Memory B cell (primary cell): ENCODE results near the gene NT5E.

ENCODE experiments used
- ATAC-seq: fragments of 150-1000 bp; cut with Tn5 transposase; 2 replicates; pipeline ENCODE4 v1.10.0; 2021; ENCODE audit warnings: low read depth, mild to moderate bottlenecking, moderate library complexity
- DNase-seq, 2 donors: peaks; one replicate each; pipeline ENCODE4 v3.0.0; 2022; ENCODE audit warnings: low spot score in 2 of 2
- H3K27ac Mint-ChIP-seq: one replicate; pipeline ENCODE4 v1.8.0; 2022; ENCODE audit warnings: mild to moderate bottlenecking, moderate library complexity, mixed read lengths
- H3K27me3 Mint-ChIP-seq: one replicate; pipeline ENCODE4 v1.8.0; 2022; ENCODE audit warnings: mixed read lengths
- H3K36me3 Mint-ChIP-seq: one replicate; pipeline ENCODE4 v1.8.0; 2022; ENCODE audit warnings: mild to moderate bottlenecking, mixed read lengths
- H3K4me1 Mint-ChIP-seq: one replicate; pipeline ENCODE4 v1.8.0; 2022; ENCODE audit warnings: mixed read lengths
- H3K4me3 Mint-ChIP-seq: one replicate; pipeline ENCODE4 v1.8.0; 2022; ENCODE audit warnings: mild to moderate bottlenecking, moderate library complexity, mixed read lengths
- H3K9me3 Mint-ChIP-seq: one replicate; pipeline ENCODE4 v1.8.0; 2022; ENCODE audit warnings: mixed read lengths

Gene NT5E

DNA sequence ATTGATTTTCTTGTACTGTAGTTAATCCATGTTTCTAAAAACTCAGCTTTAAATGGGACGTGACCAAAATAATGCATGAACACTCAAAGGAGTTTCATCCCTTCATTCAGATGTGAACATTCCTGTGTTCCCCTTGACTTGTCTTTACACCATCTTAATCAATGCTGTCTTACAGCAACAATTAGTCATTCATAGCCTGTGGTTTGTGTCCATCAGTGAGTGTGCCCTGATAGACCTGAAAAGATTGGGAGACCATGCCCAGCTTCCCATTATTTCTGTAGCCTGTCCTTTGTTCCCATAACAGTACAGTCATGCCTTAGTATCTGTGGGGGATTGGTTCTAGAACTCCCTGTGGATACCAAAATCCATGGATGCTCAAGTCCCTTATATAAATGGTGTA lies 23.9 kb downstream of the NT5E start:
- Mint-ChIP-seq H3K27ac (no peak overlapping the region), H3K4me1 (no peaks in the 10 kb centered on the region), H3K4me3 (no peak overlapping the region), H3K36me3 (peaks cover 23% of the 10 kb centered on the region), H3K27me3 (peaks cover 1% of the 10 kb centered on the region), H3K9me3 (no peaks in the 10 kb centered on the region)
- ATAC-seq (no peak), DNase-seq (no peak)

DNA sequence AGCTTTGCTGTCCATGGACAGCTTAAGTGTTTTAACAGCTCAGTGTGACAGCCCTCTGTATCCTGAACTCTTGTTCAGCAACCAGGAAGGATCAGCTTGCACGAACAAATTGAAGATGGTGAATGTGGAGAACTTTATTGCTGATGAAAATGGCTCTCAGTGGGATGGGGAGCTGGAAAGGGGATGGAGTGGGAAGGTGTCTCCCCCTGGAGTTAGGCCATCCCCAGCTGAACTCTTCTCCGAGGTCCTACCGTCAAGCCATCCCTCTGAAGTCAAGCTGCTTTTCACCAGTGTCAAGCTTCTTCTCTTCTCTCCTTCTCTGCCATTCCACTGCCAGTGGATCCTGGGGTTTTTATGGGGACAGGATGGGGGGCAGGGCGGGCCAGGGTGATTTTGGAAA lies 26.6 kb downstream of the NT5E start:
- ATAC-seq = no peak
- Mint-ChIP-seq H3K27ac (no peak overlapping the region), H3K9me3 (no peaks in the 10 kb centered on the region), H3K4me1 (peaks cover 4% of the 10 kb centered on the region), H3K4me3 (no peak overlapping the region), H3K27me3 (peaks cover 1% of the 10 kb centered on the region), H3K36me3 (peaks cover 23% of the 10 kb centered on the region)
- DNase-seq = no peak

GRCh38 chr6:85479208-85479607 lies 29.3 kb downstream of the NT5E start:
- H3K36me3 Mint-ChIP-seq = peaks cover 19% of the 10 kb centered on the region
- peak overlapping the region; percentile 39 for H3K27ac Mint-ChIP-seq
- H3K4me3 Mint-ChIP-seq = no peak overlapping the region
- no peaks in the 10 kb centered on the region for H3K27me3 Mint-ChIP-seq
- peaks cover 14% of the 10 kb centered on the region for H3K4me1 Mint-ChIP-seq
- no peaks in the 10 kb centered on the region for H3K9me3 Mint-ChIP-seq
- ATAC-seq (no peak), DNase-seq (no peak)

DNA sequence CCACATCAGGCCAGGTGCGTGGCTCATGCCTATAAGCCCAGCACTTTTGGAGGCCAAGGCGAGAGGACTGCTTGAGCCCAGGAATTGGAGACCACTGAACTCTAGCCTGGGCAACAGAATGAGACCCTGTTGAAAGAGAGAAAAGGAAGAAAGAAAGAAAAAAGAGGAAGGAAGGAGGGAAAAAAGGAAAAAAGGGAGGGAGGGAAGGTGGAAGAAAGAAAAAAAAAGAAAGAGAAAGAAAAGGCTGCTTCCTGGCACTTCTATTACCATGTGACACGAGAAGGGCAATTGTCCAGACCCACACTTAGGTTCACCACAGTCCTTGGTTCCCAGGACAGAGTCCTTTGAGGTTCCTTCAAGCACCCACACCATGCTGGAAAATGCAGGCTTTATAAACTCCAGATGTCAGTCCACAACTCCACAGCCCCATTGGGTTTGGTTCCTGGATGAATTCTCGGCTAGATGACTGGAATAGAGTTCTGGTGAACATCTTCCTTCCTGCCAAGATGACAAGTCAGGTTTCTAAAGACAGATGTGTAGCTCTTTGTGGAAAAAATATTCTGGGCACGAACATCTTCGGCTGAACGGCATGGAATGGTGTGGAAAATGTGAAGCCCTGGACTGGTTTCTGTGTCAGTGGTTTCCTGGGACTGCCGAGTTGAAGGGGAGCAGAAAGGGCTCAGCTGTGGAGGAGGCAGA lies 32.5 kb downstream of the NT5E start:
- Mint-ChIP-seq H3K9me3 (no peaks in the 10 kb centered on the region), H3K27me3 (no peaks in the 10 kb centered on the region), H3K36me3 (peaks cover 11% of the 10 kb centered on the region), H3K4me3 (no peak overlapping the region), H3K27ac (peak overlapping the region; percentile 24), H3K4me1 (peaks cover 14% of the 10 kb centered on the region)
- ATAC-seq (no peak), DNase-seq (no peak)

DNA sequence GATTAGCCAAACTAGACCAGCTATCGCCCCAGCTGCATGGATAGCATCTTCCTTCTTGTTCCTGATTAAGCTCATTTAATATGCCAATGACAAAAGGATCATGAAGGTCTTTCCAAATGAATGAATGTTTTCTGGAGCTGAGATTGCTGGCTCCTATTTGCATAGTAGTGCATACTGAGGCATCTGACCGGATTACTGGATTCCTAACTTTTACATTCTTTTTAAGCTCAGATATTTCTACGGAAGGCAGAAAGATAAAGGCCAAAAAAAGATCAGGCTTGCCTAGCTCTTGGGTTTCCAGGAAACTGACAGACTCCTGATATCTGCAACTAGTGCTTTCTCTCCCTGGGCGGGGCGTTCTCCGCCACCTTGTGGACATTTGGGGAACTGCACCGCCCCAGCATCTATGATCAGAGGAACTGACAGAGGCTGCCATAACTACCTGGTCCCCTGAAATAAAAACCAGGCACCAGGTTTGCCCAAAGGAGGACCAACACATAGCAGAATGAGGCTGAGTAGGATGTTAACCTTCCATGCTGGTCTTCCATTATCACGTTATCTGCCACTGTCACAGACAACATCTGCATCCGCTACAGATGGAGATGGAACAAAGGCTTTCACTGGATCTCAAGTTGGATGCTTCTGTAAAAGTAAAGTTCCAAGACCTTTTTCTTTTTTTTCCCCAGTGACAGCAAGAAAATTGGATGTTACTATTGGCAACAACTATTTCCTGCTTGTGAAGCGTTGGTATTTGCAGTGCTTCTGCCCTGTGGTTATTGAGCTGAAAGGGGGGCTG lies 33.2 kb downstream of the NT5E start:
- Mint-ChIP-seq H3K36me3 (peaks cover 8% of the 10 kb centered on the region), H3K27ac (peak overlapping the region; percentile 24), H3K4me3 (no peak overlapping the region), H3K9me3 (no peaks in the 10 kb centered on the region), H3K27me3 (no peaks in the 10 kb centered on the region), H3K4me1 (peaks cover 14% of the 10 kb centered on the region)
- DNase-seq (peak; percentile 81 to 82), ATAC-seq (peak; percentile 88)

DNA sequence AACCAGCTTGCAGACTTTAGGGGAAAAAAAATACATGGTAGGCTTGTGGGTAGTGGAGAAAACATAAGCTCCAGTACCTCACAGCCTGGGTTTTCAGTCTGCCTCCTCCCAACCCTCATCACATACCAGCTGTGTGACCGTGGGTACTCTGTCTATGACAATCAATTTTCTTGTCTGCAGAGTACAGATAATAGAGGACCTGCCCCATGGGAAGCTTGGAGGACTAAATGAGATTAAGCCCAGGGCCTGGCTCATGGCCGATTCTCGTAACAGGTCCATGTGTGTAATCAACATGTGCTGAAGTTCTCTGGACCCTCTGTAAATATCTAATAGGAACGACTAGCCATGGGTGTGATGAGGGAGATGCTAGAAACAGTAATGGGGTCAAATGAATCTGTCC lies 34.0 kb downstream of the NT5E start:
- H3K4me3 Mint-ChIP-seq = no peak overlapping the region
- no peak overlapping the region for H3K27ac Mint-ChIP-seq
- peaks cover 14% of the 10 kb centered on the region for H3K4me1 Mint-ChIP-seq
- H3K27me3 Mint-ChIP-seq = no peaks in the 10 kb centered on the region
- no peak for DNase-seq
- no peaks in the 10 kb centered on the region for H3K9me3 Mint-ChIP-seq
- ATAC-seq = no peak
- peaks cover 8% of the 10 kb centered on the region for H3K36me3 Mint-ChIP-seq

GRCh38 chr6:85484948-85485347 lies 35.1 kb downstream of the NT5E start:
- DNase-seq = no peak
- H3K36me3 Mint-ChIP-seq = peaks cover 5% of the 10 kb centered on the region
- no peak overlapping the region for H3K27ac Mint-ChIP-seq
- no peaks in the 10 kb centered on the region for H3K27me3 Mint-ChIP-seq
- no peak for ATAC-seq
- H3K4me1 Mint-ChIP-seq = peaks cover 14% of the 10 kb centered on the region
- H3K9me3 Mint-ChIP-seq = no peaks in the 10 kb centered on the region
- no peak overlapping the region for H3K4me3 Mint-ChIP-seq

- ATAC-seq = no peak
These were observed 40.8 kb downstream of the NT5E start for GRCh38 chr6:85490516-85491248.

GRCh38 chr6:85493389-85493788 lies 43.5 kb downstream of the NT5E start:
- no peak overlapping the region for H3K27ac Mint-ChIP-seq
- DNase-seq = no peak
- H3K4me1 Mint-ChIP-seq = no peaks in the 10 kb centered on the region
- no peak overlapping the region for H3K4me3 Mint-ChIP-seq
- peaks cover 8% of the 10 kb centered on the region for H3K9me3 Mint-ChIP-seq
- ATAC-seq = no peak
- no peaks in the 10 kb centered on the region for H3K27me3 Mint-ChIP-seq
- peaks cover 26% of the 10 kb centered on the region for H3K36me3 Mint-ChIP-seq

More at GRCh38 chr6:85490516-85491248, 40.8 kb downstream of the NT5E start:
- Mint-ChIP-seq H3K9me3 (no peaks in the 10 kb centered on the region), H3K36me3 (peaks cover 17% of the 10 kb centered on the region), H3K27ac (no peak overlapping the region), H3K27me3 (no peaks in the 10 kb centered on the region), H3K4me3 (no peak overlapping the region), H3K4me1 (no peaks in the 10 kb centered on the region)
- no peak for DNase-seq

DNA sequence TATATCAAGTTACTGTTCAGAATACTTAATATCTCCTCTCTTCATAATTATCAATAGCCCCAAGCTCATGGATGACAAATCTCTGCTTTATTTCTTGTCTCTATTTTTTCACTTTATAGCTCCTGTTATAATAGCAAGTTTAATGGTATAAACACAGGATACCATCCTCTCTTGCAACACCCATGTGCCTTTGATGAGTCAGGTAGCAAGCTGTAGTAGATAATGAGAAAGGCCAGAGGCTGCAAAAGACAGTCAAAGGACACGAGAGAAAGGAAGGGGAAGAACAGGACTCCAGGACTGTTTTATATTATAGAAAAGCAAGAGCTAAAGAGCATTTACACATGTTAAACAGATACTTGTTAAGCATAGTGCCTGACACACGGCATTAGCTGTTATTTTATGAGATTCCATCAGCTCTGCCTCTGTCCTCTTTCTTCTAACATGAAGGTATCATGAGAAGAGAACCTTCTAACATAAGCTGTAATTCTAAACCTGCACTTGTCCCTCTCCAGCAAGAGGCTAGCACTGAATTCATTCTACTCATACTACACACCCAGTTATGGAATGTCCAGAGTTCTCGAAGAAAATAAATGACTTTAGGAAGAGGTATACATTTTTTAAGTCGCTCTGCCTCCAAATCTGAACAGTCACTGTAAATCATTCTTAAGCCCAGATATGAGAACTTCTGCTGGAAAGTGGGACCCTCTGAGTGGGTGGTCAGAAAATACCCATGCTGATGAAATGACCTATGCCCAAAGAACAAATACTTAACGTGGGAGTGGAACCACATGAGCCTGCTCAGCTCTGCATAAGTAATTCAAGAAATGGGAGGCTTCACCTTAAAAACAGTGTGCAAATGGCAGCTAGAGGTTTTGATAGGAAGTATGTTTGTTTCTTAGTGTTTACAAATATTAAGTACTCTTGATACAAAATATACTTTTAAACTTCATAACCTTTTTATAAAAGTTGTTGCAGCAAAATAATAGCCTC lies 45.0 kb downstream of the NT5E start:
- Mint-ChIP-seq H3K27me3 (no peaks in the 10 kb centered on the region), H3K36me3 (peaks cover 28% of the 10 kb centered on the region), H3K9me3 (peaks cover 8% of the 10 kb centered on the region), H3K4me3 (no peak overlapping the region), H3K4me1 (no peaks in the 10 kb centered on the region), H3K27ac (peak overlapping the region; percentile 68)
- ATAC-seq (no peak), DNase-seq (no peak)

DNA sequence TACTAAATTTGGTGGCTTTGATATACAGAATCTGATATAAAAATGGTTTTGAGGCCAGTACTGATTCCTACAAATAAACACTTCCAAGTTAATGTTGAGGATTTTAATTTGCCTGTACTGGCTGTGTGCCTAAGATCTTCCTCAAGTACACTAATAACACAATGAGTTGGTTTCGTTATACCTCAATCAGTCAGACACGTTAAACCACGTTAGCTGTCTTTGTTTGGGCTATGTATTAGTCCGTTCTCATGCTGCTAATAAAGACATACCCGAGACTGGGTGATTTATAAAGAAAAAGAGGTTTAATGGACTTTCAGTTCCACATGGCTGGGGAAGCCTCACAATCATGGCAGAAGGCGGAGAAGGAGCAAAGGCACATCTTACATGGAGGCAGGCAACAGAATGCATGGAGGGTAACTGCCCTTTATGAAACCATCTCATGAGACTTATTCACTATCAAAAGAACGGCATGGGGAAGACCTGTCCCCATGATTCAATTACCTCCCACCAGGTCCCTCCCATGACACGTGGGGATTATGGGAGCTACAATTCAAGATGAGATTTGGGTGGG lies 46.2 kb downstream of the NT5E start:
- Mint-ChIP-seq H3K4me3 (no peak overlapping the region), H3K27ac (peak overlapping the region; percentile 62), H3K9me3 (peaks cover 8% of the 10 kb centered on the region), H3K36me3 (peaks cover 26% of the 10 kb centered on the region), H3K27me3 (no peaks in the 10 kb centered on the region), H3K4me1 (no peaks in the 10 kb centered on the region)
- ATAC-seq = no peak
- DNase-seq = no peak

DNA sequence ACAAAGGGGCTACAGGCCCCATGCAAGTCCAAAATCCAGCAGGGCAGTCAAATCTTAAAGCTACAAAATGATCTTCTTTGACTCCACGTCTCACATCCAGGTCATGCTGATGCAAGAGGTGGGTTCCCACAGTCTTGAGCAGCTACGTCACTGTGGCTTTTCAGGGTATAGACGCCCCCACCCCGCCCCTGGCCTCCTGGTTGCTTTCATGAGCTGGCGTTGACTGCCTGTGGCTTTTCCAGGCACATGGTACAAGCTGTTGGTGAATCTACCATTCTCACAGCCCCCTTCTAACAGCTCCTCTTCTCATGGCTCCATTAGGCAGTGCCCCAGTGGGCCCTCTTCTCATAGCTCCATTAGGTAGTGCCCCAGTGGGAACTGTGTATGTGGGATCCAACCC lies 47.0 kb downstream of the NT5E start:
- ATAC-seq (no peak), DNase-seq (no peak)
- Mint-ChIP-seq H3K9me3 (peaks cover 8% of the 10 kb centered on the region), H3K4me1 (no peaks in the 10 kb centered on the region), H3K27ac (no peak overlapping the region), H3K27me3 (no peaks in the 10 kb centered on the region), H3K36me3 (peaks cover 26% of the 10 kb centered on the region), H3K4me3 (no peak overlapping the region)

DNA sequence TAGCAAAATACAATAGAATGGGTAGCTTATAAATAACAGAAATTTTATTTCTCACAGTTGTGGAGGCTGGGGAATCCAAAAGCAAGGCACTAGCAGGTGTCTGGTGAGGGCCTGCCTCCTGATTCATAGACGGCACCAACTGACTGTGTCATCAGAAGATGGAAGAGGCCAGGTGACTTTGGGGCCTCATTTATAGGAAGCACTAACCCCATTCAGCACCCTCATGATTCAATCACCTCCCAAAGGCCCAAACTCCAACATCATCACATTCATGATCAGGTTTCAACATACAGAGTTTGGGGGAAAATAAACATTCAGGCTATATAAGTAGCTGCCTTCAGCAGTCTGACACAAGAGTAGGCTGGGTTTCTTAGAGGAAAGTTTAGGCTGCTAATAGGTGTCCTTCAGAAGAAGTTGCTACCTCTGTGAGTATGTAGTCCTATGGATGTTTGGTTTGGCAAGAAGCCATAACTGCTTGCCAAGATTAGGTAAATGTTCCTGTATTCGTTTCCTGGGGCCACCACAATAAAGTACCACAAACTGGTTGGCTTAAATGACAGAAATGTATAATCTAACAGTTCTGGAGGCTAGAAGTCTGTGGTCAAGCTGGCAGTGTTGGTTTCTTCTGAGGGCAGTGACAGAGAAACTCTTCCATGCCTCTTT lies 48.8 kb downstream of the NT5E start:
- H3K36me3 Mint-ChIP-seq = peaks cover 28% of the 10 kb centered on the region
- ATAC-seq = no peak
- H3K4me3 Mint-ChIP-seq = no peak overlapping the region
- H3K9me3 Mint-ChIP-seq = peaks cover 8% of the 10 kb centered on the region
- DNase-seq = no peak
- H3K27ac Mint-ChIP-seq = no peak overlapping the region
- no peaks in the 10 kb centered on the region for H3K27me3 Mint-ChIP-seq
- no peaks in the 10 kb centered on the region for H3K4me1 Mint-ChIP-seq
